Measurements from ENCODE around the gene TREM2.
"Not testable (repeated sequence)": the region's sequence is repeated elsewhere in the genome, so short reads cannot be mapped to it uniquely, and the experiment has no call there.

The TREM2 gene

DNA sequence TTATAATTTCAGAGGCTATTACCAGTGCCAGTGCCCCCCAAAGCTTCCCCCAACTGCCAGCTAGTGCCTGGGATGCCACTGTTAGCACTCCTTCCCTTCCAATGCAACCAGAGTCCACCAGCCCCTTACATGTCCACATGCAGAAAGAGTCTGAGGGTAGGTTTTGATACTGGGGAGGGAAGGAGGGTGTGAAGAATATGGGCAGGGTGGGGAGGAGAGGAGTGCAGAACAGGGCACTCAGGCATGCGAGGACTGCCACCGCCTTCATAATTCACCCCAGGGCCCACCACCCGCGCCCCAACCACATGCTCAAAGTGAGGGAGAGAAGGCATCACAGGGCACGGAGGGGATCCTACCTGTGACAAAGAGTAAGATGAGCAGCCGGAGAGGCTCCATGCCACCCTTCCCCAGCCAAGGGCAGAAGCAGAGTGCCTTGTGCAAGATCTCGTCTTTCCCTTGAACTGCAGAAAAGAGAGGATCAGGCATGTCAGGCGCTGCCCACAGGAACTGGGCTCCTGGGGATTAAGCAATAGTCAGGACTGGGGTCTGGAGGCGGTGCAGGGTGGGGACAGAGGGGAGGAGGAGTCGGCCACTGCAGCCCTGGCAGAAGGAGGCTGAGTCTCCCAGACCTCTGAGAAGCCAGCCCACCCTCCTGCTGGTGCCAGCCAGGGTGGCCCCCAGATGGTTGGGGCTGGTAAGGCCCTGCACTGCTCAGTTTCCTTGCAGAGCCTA is at the start of gene TREM2:
TREM2 (minus strand) TSS at position 430 of the 732 bp plus-strand sequence; CDS start at position 396, 34 bp downstream.
- no peak for DNase-seq (ENCODE audit: low read depth)

DNA sequence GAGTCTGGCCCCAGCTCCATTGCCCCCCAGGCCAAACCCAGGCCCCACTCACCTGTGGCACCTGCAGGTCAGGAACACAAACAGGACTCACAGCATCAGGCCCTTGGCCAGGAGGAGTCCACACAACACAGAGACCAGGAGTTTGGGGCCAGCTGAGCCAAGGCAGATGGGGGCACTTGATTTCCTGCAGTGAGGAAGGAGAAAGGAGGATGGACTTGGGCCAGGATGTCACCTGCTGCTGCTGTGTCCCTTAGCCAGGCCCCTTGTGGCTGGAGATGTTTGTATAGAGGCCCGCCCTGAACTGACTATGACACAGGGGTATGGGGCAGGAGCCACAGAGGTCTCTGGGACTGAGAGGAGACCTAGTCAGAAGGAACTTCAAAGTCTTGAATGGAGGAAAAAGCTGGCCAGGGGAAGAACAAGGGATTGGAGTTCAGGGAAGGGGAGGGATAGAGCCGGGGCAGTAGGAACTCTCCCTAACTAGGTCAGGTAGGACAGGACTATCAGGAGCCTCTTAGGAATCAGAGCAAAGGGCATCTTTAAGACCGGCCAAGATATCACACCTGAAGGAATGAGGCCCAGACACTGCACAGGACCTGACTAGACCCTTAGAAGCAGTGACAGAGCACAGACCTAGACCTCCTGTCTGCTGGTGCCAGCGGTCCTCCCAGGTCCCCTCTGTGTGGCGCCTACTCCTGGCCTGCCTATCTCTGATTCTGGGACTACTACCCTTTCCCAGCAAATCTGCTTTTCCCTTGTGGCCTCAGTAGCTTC is 46.8 kb upstream of the TREM2 start:
- DNase-seq (ENCODE audit: low read depth), result no peak

DNA sequence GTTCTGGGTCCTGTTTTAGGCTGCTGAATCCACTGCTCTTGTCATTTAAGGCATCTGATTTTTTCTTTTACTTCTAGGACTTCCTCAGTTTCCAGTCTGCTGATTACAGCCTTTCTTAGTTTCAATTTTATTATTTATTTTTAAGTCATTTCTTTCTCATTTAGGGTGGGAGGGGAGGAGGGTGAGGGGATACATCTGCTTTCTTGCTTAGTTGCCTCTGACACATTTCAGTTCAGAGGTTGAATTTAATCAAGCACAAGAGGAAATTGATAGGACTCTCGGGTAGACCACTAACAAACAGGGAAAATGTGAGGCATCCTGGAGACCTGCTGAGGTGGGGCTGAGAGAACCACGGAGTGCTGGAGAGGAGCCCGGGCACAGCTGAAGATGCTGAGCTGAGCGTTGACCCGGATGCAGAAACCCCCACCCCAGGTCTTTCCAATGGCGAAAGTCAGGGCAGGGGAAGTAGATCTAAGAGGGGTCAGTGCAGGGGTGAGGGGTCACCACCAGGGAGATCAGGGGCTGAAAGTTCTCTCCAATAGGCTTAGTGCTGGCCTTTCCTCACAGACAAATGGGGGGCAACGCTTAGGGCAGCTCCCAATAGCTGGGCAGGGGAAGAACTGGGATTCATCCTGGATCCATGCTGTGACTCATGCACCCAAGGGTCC is 45.7 kb upstream of the TREM2 start:
- DNase-seq (ENCODE audit: low read depth), result no peak

DNA sequence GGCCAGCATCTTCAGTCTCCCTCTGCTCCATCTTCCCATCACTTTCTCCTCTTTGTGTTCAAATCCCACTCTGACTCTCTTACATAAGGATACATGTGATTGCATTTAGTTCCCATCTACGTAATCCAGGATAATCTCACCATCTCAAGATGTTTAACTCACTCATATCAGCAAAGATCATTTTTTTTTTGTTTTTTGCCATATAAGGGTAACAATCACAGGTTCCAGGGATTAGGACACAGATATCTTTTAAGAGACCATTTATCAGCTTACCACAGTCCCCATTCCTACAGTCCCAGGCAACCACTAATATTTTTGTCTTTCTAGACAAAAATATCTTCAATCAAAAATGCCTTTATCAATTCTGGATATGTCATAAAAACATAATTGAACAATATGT is 41.2 kb upstream of the TREM2 start:
- DNase-seq (ENCODE audit: low read depth), result no peak

DNA sequence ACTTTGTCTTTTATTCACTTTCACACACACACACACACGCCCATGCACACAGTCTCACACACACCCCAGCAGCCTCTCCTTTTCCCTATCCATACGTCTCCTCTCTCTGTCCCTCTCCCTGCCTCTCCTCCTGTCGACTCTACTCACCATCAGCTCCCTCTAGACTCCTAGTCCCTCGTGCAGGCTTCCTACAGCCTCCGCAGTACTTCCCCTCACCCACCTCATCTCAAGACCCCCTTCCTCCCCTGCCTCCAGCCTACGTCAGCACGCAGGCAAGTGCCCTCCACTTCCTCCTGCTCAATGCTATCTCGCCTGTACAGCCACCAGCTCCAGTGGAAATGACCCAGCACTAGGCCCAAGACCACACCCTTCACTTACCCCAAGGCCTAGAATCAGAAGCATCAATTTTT is 38.9 kb upstream of the TREM2 start:
- DNase-seq (ENCODE audit: low read depth), result peak; percentile 98

DNA sequence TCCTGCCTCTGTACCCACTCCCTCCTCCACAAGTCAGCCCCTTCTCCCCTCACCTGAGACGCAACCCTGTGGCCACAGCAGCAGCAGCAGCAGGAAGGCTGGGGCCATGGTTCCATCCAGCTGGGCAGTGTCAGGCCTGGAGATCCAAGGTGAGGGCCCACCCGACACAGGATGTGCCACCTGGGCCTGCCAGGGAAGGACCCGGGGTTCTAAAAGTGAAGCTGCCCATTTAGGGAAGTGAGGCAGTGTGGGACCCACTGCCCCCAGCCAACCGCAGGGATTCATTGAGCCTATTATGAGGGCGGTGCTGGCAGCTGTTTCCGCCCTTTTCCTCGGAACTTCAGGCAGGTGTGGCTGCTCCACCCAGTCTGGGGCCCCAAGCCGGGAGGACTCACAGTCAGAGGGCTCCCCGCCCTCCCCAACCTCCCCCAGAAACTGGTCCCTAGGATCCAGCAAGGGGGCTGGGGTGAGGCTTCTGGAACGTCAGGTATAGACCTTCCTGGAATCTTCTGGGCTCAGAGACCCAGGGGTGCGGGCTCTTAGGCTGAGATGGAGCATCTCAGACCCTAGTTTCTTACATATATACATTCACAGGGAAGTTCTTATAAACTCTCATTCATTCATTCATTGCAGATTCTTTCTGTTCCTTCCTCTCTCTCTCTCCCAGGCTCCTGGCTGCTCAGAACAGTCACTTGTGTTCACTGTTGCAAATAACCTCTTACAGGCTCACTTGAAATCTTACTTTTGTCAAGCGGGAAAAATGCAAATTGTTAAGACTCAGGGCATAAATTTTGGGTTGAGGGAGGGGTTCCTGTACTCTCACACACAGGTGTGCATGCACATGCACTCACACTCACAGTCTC is 38.2 kb upstream of the TREM2 start, which contains the start of gene TREML2:
TREML2 (minus strand) TSS at position 249 of the 863 bp plus-strand sequence; CDS start at position 108, 141 bp downstream.
- peak; percentile 84 for DNase-seq (ENCODE audit: low read depth)

DNA sequence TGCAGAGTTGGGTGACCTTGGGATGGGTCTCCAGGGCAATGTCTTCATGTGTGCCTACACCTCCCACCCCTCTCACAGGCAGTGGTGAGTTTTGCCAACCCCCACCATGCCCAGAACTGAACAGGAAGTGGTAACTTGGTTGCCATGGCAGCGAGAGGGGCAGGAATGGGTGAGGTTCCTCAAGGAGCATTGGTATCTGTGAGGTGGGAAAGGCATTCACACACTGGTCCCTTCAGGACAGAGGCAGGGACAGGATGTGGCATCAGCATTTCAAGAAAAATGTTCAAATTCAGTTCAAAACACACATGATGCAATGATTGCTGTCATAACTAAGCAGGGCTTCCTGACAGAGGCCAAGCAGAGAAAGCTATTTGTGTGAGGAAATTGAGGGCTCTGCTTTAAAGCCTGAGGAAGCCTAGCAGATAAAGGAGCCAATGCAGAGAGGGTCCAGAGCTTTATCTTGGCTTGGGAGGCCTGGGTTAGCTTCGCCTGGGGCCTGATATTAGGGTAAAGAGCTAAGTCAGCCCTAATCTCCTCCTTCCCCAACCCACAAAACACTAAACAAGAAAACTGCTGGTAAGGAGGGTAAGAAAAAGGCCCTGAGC is 37.5 kb upstream of the TREM2 start:
- peak; percentile 98 for DNase-seq (ENCODE audit: low read depth)

DNA sequence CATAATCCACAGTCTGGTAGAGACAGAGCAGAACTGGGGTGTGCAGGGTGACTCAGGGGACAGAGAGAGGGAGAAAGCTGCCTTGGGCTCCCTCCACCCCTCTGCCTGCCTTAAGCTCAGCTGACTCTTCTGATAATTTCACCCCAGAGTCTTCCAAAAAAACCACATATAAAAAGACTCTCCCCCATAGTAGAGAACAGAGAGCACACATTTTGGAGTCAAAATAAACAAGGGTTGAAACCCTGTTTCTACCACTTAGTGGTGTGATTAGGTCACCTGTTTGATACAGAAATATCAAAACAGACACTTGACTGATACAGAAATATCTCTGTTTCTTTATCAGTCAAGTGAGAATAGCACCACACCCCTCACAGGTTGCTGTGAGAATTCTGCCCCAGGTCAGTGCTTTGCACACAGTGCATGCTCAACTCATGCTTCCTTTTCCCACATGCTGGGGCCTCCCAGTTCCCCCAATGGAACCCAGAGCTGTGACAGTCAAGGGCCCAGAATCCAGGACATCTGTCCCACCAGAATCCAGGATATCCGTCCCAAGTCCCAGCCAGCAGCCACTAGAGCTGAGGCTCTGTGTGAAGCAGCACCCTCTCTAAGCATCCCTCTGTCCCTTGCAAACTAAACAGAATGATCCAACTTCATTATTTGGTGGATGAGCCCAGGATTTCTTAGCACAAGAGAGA is 36.8 kb upstream of the TREM2 start:
- no peak for DNase-seq (ENCODE audit: low read depth)

DNA sequence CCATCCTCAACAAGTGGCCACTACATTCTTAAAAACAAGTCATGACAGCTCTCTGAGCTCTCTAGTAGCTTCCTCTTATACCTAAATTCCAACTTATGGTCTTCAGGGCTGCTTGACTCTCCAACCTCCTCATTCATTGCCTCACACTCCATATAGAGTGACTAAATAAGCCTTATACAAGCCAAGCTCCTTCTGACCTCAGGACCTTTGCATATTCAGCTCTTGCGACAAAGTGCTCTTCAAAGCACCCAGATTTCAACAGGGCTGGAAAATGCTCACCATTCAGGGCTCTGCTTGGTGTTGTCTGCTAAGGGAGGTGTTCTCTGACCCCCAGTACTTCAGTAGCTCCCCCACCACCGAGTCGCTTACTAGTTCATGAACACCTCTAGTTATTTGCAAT is 34.3 kb upstream of the TREM2 start:
- no peak for DNase-seq (ENCODE audit: low read depth)

DNA sequence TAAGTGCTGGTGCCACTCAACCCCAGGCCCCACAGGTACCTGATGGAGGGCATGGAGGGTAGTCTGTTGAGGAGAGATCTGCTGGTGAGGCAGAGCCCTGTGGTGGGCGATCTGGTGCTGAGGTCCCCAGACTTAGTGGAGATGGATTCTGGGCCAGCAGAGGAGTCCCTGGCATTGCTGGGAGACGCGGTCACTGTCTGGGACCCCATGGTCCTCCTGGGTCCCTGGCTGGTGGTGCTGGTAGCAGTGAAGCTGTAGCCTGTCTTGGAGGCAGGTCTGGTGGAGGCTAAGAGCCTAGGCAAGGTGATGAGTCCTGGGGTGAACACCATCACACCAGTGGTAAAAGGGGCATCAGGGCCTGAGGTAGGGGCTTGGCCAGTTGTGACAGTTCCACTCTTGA is 31.5 kb upstream of the TREM2 start:
- no peak for DNase-seq (ENCODE audit: low read depth)

DNA sequence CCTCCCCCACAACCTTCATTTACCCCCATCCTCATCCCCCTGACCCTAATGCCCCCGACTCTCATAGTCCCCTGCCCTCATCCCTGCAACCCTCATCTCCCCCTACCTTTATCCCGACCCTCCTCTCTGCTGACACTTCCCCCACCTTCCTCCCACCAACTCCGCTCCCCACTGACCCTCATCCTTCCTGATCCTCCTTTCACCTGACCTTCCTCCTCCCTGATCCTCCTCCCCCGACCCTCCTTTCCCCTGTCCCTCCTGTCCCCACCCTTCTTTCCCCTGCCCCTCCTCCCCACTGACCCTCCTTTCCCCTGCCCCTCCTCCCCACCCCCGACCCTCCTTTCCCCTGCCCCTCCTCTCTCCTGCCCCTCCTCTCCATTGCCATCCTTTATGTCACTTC is 31.0 kb upstream of the TREM2 start:
- no peak for DNase-seq (ENCODE audit: low read depth)

DNA sequence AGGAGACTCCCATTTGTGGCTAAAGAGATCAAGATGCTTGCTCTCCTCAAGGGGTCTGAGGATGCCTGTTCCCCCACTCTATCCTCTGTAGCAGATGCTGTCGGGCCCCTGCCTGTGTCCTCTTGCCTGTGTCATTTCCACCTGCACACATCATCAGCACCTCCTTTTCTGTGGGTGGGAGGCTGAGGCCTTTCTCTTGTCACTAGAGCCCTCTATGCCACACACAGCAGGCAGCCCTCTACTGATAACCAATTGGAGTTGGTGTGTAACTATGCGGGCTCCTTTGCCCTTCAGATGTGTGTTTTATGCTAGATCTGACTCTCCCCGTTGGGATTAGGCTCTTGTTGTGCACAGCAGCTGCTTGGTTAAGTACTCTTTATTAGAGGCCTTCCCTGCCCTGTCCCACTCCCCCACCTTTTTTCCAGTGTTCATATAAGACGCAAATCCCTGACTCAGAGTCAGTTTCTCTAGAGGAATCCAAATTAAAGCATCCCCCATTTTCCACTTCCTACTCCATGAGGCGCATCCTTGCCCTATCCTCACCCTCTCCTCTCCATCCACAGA is 30.3 kb upstream of the TREM2 start:
- DNase-seq (ENCODE audit: low read depth), result no peak

DNA sequence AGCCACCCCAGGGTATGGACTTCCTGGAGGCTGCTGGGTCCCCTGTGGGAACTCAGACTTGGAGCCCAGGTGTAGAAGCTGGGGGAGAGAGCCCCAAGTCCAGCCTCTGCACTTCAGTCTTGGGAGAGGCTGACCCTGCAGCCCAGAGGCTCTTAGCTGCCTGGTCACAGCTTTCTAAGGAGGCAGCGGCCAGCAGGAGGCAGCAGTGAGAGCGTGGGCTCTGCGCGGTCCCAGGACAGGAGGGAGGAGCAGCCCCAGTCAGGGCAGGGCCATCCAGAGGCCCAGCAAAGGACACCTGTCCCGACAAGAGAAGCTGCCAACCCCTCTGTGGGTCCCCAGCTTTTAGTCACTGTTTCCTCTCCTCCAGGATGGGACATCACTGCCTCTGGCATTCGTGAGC is 28.7 kb upstream of the TREM2 start:
- DNase-seq (ENCODE audit: low read depth), result no peak

DNA sequence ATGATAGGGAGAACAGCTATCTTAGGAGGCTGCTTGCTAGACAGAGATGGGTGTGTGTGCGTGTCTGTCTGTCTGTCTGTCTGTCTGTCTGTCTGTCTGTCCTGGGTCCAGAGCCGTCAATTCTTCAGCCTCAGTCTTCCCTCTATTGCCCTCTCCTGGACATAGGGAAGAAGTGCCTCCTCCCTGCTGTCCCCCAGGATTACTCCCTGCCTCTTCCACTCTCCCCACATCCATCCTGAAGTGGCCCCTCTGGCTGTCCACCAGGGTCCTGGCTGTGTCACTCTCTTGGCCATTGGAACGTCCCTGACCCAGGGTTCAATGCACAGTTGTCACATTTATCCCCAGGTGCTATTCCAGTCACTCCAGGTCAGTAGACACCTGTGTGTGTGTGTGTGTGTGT is 27.9 kb upstream of the TREM2 start:
- no peak for DNase-seq (ENCODE audit: low read depth)

DNA sequence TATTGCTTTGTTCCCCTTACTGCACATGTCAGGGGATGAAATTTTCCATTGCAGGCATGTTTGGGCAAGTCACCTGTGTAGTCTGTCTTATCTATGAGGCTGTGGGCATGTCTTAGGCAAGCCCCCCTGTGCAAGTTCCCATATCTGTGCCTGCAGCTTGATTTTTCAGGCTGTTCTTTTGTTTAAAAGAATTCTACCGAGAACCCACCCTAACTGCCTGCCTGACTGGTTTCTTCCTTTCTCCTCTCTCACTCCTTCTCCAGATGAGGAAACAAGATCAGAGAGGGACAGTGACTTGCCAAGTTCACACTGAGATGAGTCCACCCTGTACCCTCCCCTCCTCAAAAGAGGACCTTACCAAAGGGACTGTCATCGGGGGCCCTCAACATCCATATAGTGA is 27.1 kb upstream of the TREM2 start:
- no peak for DNase-seq (ENCODE audit: low read depth)

DNA sequence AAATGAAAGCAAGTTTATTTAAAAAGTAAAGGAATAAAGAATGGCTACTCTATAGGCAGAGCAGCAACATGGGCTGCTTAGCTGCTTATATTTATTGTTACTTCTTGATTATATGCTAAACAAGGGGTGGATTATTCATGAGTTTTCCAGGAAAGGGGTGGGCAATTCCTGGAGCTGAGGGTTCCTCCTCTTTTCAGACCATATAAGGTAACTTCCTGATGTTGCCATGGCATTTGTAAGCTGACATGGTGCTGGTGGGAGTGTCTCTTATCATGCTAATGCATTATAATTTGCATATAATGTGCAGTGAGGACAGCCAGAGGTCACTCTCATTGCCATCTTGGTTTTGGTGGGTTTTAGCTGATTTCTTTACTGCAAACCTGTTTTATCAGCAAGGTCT is 26.1 kb upstream of the TREM2 start:
- not testable (repeated sequence) for DNase-seq (ENCODE audit: low read depth)

DNA sequence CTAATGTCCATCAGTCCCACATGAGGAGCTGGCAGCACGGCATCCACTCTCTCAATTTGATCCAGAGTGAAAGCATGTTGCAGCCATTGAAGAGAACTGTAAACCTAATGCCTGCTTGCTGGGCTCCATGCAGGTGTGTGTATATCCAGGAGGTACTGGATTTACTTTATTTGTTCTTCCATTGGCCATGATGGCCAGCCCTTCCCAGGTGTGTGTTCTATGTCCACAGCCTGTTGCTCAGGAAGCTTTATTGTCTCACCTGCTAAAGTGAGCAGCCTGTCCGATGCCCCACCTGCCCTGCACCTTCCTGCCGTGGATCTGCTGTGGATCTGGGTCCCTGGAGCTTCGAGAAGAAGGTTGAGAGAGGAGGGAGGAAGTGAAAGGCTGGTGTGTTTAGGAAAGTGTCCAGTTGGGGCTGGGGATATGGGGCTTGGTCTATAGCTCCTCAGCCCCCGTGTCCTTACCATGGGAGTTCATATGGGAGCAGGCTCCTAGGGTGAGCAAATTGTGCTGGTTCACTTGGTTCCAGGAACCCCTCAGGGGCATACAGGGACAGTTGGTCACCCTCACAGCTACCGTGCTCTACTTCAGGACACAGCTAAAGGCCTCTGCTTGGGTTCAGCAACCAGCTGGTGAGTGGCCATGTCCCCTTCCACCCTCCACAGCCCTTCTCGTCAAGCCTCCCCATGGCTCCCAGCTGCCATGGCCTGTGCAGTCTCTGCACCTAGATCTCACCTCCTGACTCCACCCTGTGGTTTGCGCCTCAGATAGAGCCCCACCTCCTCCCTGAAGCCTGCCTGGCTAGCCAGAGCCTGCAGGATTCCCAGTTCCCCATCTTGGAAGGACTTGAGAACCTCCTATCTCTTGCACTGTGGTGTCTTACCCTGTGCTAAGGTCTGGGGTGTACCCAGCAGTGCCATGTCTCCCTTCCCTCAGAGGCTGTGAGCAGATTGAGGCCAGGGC is 25.3 kb upstream of the TREM2 start:
- no peak for DNase-seq (ENCODE audit: low read depth)

DNA sequence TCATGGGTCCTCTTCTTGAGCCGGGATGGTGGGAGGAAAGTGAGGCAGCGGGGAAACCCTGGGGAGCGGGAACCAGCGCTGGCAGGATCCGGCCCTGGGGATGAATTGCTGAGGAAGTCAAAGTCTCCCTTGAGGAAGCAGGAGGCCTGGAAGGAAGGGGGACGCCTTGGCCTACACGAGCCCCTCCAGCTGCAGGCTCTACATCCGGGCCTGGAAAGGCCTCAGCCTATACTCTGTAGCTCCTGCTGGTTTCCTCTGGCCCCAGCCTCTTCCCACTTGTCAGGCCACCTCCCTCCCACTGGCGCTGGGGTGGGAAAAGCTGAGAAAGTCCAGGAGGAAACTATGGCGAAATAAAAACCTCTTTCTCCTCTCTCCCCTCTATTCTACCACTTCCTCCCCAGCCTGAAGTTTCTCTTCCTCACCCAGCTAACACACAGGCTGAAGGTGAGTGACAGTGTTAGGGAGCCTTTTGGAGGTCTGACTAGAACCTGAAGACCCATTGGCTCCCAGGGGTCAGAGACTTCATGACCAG is 23.2 kb upstream of the TREM2 start:
- no peak for DNase-seq (ENCODE audit: low read depth)

DNA sequence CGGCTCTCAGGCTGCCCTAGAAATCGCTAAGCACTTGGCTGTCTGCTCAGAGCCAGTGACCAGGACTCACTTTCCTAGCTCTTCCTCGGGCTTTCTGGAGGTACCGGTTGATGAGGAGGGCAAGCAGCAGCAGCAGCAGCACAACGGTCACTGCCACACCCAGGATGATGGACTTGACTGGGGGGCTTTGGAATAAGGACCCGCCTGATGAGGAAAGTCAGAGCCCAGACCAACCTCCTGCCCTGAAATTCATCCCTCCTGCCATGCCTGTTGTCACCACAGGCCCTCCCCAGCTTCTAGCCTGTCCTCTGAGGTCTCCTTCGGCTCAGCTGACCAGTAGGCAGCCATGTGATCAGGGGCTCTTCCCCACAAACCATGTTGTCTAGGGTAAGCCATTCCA is 21.8 kb upstream of the TREM2 start:
- DNase-seq (ENCODE audit: low read depth), result no peak
